Stimulated activated CD4-positive, alpha-beta T cell treated with anti-CD3 and anti-CD28 coated beads, Interleukin-12 subunit alpha, Interleukin-12 subunit beta, amount 100 ng/mL, for 4 hours (primary cell): ENCODE results near the gene FBXL7.

Experiments used
- DNase-seq: peaks from one replicate; pipeline ENCODE4 v3.0.0-alpha.2; 2020

The FBXL7 gene

GRCh38 chr5:15585841-15586591, 86.0 kb downstream of the FBXL7 start:
- no peak for DNase-seq

GRCh38 chr5:15587916-15588315, 87.9 kb downstream of the FBXL7 start:
- no peak for DNase-seq

GRCh38 chr5:15592728-15593127, 92.7 kb downstream of the FBXL7 start:
- no peak for DNase-seq

GRCh38 chr5:15594977-15595568, 95.1 kb downstream of the FBXL7 start:
- DNase-seq: no peak

GRCh38 chr5:15595929-15596328, 95.9 kb downstream of the FBXL7 start:
- no peak for DNase-seq

- DNase-seq: no peak
These were observed 97.0 kb downstream of the FBXL7 start for GRCh38 chr5:15596936-15597335.

- DNase-seq: no peak
These were observed 97.8 kb downstream of the FBXL7 start for GRCh38 chr5:15597804-15598203.

- no peak for DNase-seq
These were observed 98.4 kb downstream of the FBXL7 start for GRCh38 chr5:15598294-15598902.

GRCh38 chr5:15600035-15600434, 100.1 kb downstream of the FBXL7 start:
- DNase-seq: no peak

GRCh38 chr5:15601274-15601673, 101.3 kb downstream of the FBXL7 start:
- no peak for DNase-seq

GRCh38 chr5:15601853-15602252, 101.9 kb downstream of the FBXL7 start:
- DNase-seq: no peak

- no peak for DNase-seq
These were observed 105.0 kb downstream of the FBXL7 start for GRCh38 chr5:15604986-15605385.

GRCh38 chr5:15606197-15606596, 106.2 kb downstream of the FBXL7 start:
- no peak for DNase-seq

GRCh38 chr5:15607076-15607475, 107.1 kb downstream of the FBXL7 start:
- DNase-seq: no peak

GRCh38 chr5:15609076-15609725, 109.2 kb downstream of the FBXL7 start:
- no peak for DNase-seq

GRCh38 chr5:15610216-15610615, 110.2 kb downstream of the FBXL7 start:
- DNase-seq: no peak

GRCh38 chr5:15611008-15611407, 111.0 kb downstream of the FBXL7 start:
- DNase-seq: no peak

- DNase-seq: no peak
These were observed 113.1 kb downstream of the FBXL7 start for GRCh38 chr5:15612915-15613635.

- DNase-seq: no peak
These were observed 114.7 kb downstream of the FBXL7 start for GRCh38 chr5:15614679-15615078.

GRCh38 chr5:15615859-15616258, 115.9 kb downstream of the FBXL7 start:
- DNase-seq: no peak

GRCh38 chr5:15618938-15619337, 119.0 kb downstream of the FBXL7 start:
- no peak for DNase-seq

- no peak for DNase-seq
These were observed 120.5 kb downstream of the FBXL7 start for GRCh38 chr5:15620501-15620900.

- DNase-seq: no peak
These were observed 121.1 kb downstream of the FBXL7 start for GRCh38 chr5:15621094-15621493.
